K562 (cell line): ENCODE results near the gene LIX1L. TPM values are rescaled to one million over a fixed set of nuclear protein-coding genes. Genes with fewer than 3 reads are reported as not detected.

Experiments
- ATAC-seq: fragments of 200-7000 bp; cut with Tn5 transposase; 3 replicates; pipeline ENCODE4 v1.9.1; 2020; ENCODE audit warnings: moderate library complexity
- BruUV-seq: library from RNA; stranded (reverse); fragments of 400-500 nt; replicated peaks from 2 replicates; lab custom pipeline; 2021; lab: Mats Ljungman, UMichigan
- CTCF ChIA-PET: fragments of 300-600 bp; formaldehyde crosslinking; extraction: SDS; loops from one replicate; lab custom pipeline; 2021; ENCODE audit warnings: low intra/inter-chr PET ratio; lab: Yijun Ruan, JAX
- POLR2A ChIA-PET: fragments of 300-600, 350-650 bp; sonication (Branson Sonifier 250); formaldehyde crosslinking; extraction: SDS; loops from one replicate; lab custom pipeline; 2021; ENCODE audit warnings: antibody characterized with exemption, inconsistent platforms; lab: Yijun Ruan, JAX
- DNase-seq, 4 experiments: peaks; one replicate each; pipeline versions ENCODE4 v3.0.0 to v3.0.0-alpha.2; 2011 to 2018; ENCODE audit warnings: low spot score in 3 of 4, mixed read lengths in 3 of 4; ENCODE audit errors: extremely low read depth in 1 of 4
- FAIRE-seq: peaks from 2 replicates; lab custom pipeline; 2011; peaks lifted over from hg19 to GRCh38; lab: Jason Lieb, UNC
- H2AFZ ChIP-seq: 2 replicates; pipeline ENCODE4 v1.6.0; 2011; ENCODE audit warnings: low read depth, low read length, control low read depth, inconsistent platforms
- H3K27ac ChIP-seq: fragments of 200-600 bp; 3 replicates; pipeline ENCODE4 v1.8.0; 2011; ENCODE audit warnings: low read depth, mild to moderate bottlenecking, control low read depth, inconsistent platforms, low read length, moderate library complexity, mixed read lengths; ENCODE audit errors: extremely low read depth
- H3K27me3 ChIP-seq, 2 experiments: fragments of 300-600 bp in 1 of 2; 2 replicates in 1 of 2; 3 replicates in 1 of 2; pipeline versions ENCODE4 v1.6.0 to v1.8.0; 2011; ENCODE audit warnings: inconsistent platforms in 2 of 2, low read length in 2 of 2, mild to moderate bottlenecking in 1 of 2, mixed read lengths in 1 of 2, moderate library complexity in 1 of 2; ENCODE audit not compliant: control insufficient read depth in 2 of 2, insufficient read depth in 2 of 2
- H3K36me3 ChIP-seq: fragments of 300-600 bp; 3 replicates; pipeline ENCODE4 v1.8.0; 2011; ENCODE audit warnings: mild to moderate bottlenecking, low read length, inconsistent platforms; ENCODE audit not compliant: control insufficient read depth, insufficient read depth
- H3K4me1 ChIP-seq, 2 experiments: fragments of 200-600 bp in 1 of 2; replicated peaks in 1 of 2; 2 replicates in 1 of 2; 3 replicates in 1 of 2; pipeline versions ENCODE4 v1.5.1 to v1.8.0; 2011; ENCODE audit warnings: inconsistent platforms in 2 of 2, low read length in 2 of 2, mild to moderate bottlenecking in 1 of 2, mixed read lengths in 1 of 2, moderate library complexity in 1 of 2; ENCODE audit not compliant: control insufficient read depth in 2 of 2, insufficient read depth in 2 of 2
- H3K4me2 ChIP-seq: 2 replicates; pipeline ENCODE4 v1.6.1; 2011; ENCODE audit warnings: low read length, control low read depth, inconsistent platforms, mixed read lengths; ENCODE audit not compliant: insufficient read depth
- H3K4me3 ChIP-seq: fragments of 200-600 bp; sonication (generic), shearing (Covaris generic); 2 replicates; pipeline ENCODE4 v1.5.1; 2016; ENCODE audit warnings: control low read depth, inconsistent platforms
- H3K79me2 ChIP-seq: fragments of 200-600 bp; 3 replicates; pipeline ENCODE4 v1.8.0; 2011; ENCODE audit warnings: low read length, inconsistent platforms; ENCODE audit not compliant: control insufficient read depth, insufficient read depth
- H3K9ac ChIP-seq, 2 experiments: 2 replicates each; pipeline versions ENCODE4 v1.6.0 to v1.6.1; 2011; ENCODE audit warnings: low read depth in 2 of 2, low read length in 2 of 2, control low read depth in 1 of 2, inconsistent platforms in 1 of 2, mild to moderate bottlenecking in 1 of 2, mixed read lengths in 1 of 2; ENCODE audit not compliant: insufficient read depth in 1 of 2
- H3K9me1 ChIP-seq: one replicate; pipeline ENCODE4 v1.6.0; 2011; ENCODE audit warnings: inconsistent platforms, mild to moderate bottlenecking, low read length, moderate library complexity; ENCODE audit not compliant: control insufficient read depth, insufficient read depth
- H3K9me3 ChIP-seq: replicated peaks from 2 replicates; pipeline ENCODE4 v1.5.1; 2011; ENCODE audit warnings: low read depth, low read length, inconsistent platforms; ENCODE audit not compliant: control insufficient read depth, insufficient read depth
- H4K20me1 ChIP-seq: replicated peaks from 2 replicates; pipeline ENCODE4 v1.6.1; 2011; ENCODE audit warnings: low read length, inconsistent platforms, mixed read lengths; ENCODE audit not compliant: control insufficient read depth, insufficient read depth
- EGR1 ChIP-seq: fragments of 450-650 bp; conservative IDR thresholded peaks from 2 replicates; pipeline ENCODE4 v1.6.1; 2017; ENCODE audit warnings: mild to moderate bottlenecking
- ETV5 ChIP-seq: sonication (generic); formaldehyde crosslinking; IDR thresholded peaks from 2 replicates; pipeline ENCODE4 v1.4.0; 2020; ENCODE audit warnings: low read depth, mild to moderate bottlenecking, missing genetic modification reagents
- HNRNPH1 ChIP-seq: fragments of 200-400 bp; formaldehyde crosslinking; optimal IDR thresholded peaks from 2 replicates; pipeline ENCODE3; 2017; ENCODE audit warnings: low read depth, mild to moderate bottlenecking, low read length, moderate library complexity
- LCOR ChIP-seq: sonication (generic); formaldehyde crosslinking; IDR thresholded peaks from 2 replicates; pipeline ENCODE4 v1.8.0; 2022; ENCODE audit warnings: mild to moderate bottlenecking, missing genetic modification reagents
- MCM3 ChIP-seq: fragments of 450-650 bp; IDR thresholded peaks from 2 replicates; pipeline ENCODE4 v1.6.1; 2016
- RFX1 ChIP-seq: fragments of 450-650 bp; IDR thresholded peaks from 2 replicates; pipeline ENCODE4 v1.6.1; 2016; ENCODE audit warnings: mild to moderate bottlenecking, moderate library complexity
- YY1 ChIP-seq, 3 experiments: IDR thresholded peaks; 2 replicates each; pipeline ENCODE4 v1.6.1; 2011; ENCODE audit warnings: low read length in 2 of 3, mild to moderate bottlenecking in 2 of 3, moderate library complexity in 2 of 3, borderline replicate concordance in 1 of 3, control low read depth in 1 of 3, low read depth in 1 of 3; ENCODE audit not compliant: insufficient read depth in 3 of 3, insufficient replicate concordance in 2 of 3, control insufficient read depth in 1 of 3, insufficient read length in 1 of 3; ENCODE audit errors: extremely low read depth in 1 of 3
- ZNF445 ChIP-seq: fragments of 250-450 bp; sonication (Bioruptor Pico); IDR thresholded peaks from 2 replicates; pipeline ENCODE4 v1.4.0; 2020; ENCODE audit warnings: low read depth, mild to moderate bottlenecking, moderate library complexity
- ZNF586 ChIP-seq: fragments of 450-650 bp; formaldehyde crosslinking; conservative IDR thresholded peaks from 2 replicates; pipeline ENCODE4 v1.4.0; 2020; ENCODE audit warnings: mild to moderate bottlenecking, moderate library complexity
- ZNF778 ChIP-seq: fragments of 450-650 bp; formaldehyde crosslinking; IDR thresholded peaks from 2 replicates; pipeline ENCODE4 v1.4.0; 2020; ENCODE audit warnings: mild to moderate bottlenecking, moderate library complexity
- WGBS: fragments of 100-300 bp; shearing (Covaris generic); methylation state at CpG from one replicate; pipeline ENCODE4 v1.1.6; 2016; ENCODE audit warnings: low coverage, mixed read lengths; ENCODE audit not compliant: insufficient coverage; ENCODE audit errors: missing lambda C conversion rate; 5-methylcytosine and 5-hydroxymethylcytosine counted together
- in situ Hi-C: fragments of 300-500 bp; cut with MboI; formaldehyde crosslinking; loops from 4 replicates; pipeline ENCODE4 v1.15.0; 2018; ENCODE audit warnings: inconsistent platforms, mixed read lengths
- intact Hi-C: fragments of 100-400 bp; cut with micrococcal nuclease; formaldehyde crosslinking; loops from 2 replicates; pipeline ENCODE4 v1.14.2; 2022
- polyA plus RNA-seq, 8 experiments: library from polyadenylated mRNA; depleted of rRNA in 4 of 8; stranded (reverse) in 5 of 8; unstranded in 3 of 8; fragments of >200 nt; fragmentation: Nextera tagmentation in 2 of 8; fragmentation: Illumina TruSeq in 1 of 8; extraction: Ambion mirVana in 2 of 8; extraction: Trizol in 1 of 8; gene quantifications; 2 replicates each; pipeline versions ENCODE4 v1.2.1 to v1.2.3, GENCODE V29; 2011 to 2014; ENCODE audit warnings: inconsistent platforms in 1 of 8, missing spikeins in 1 of 8
- total RNA-seq, 7 experiments: library from RNA; depleted of rRNA in 6 of 7; stranded (reverse); fragments of >200 nt in 6 of 7; fragmentation: Illumina TruSeq in 2 of 7; extraction: Trizol in 2 of 7; gene quantifications; 2 replicates each; pipeline versions ENCODE4 v1.2.1 to v1.2.3, GENCODE V29; 2011 to 2021; ENCODE audit warnings: low replicate concordance in 1 of 7
- TF ChIP-seq, protein P1 (sequence below): sonication (generic); formaldehyde crosslinking; IDR thresholded peaks from 2 replicates; pipeline ENCODE4 v1.8.0; 2022; ENCODE audit warnings: missing genetic modification reagents, mild to moderate bottlenecking, moderate library complexity, borderline replicate concordance
- TF ChIP-seq, protein P2 (sequence below), 3 experiments: IDR thresholded peaks in 2 of 3; conservative IDR thresholded peaks in 1 of 3; 2 replicates each; pipeline ENCODE4 v1.5.1; 2011 to 2012; ENCODE audit warnings: low read length in 3 of 3, mild to moderate bottlenecking in 3 of 3, control low read depth in 2 of 3, improper control_type of control experiment in 1 of 3, inconsistent platforms in 1 of 3, low read depth in 1 of 3, mixed read lengths in 1 of 3, moderate library complexity in 1 of 3; ENCODE audit not compliant: insufficient read depth in 2 of 3

Gene LIX1L
- total and polyA plus RNA-seq, 9 of the 15 experiments (the other 6 are each of a cell fraction or from before 2014, with no cell fraction given) = 4.6 to 26.5 (median 12.5) TPM

DNA sequence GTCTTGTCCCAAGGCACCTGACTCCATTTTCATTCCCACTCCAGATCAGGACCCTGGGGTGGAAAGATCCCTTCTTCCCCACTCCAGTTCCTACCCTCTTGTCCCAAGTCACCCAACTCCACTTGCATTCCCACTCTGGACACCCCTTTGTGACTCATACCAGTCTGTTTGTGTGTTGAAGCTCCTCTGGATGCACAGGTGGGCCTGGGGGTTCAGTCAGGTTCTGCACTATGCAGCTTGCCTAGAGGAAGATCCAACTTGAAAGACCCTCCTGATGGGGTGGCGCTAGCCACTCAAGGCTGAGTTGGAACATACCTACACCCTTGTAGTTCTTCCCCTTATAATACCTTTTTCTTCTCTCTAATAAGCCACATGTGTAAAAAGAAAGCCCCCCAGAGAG, 62.3 kb downstream of the LIX1L start (continued):
- TF ChIP-seq HNRNPH1 = no peak
- no peak for TF ChIP-seq MCM3
- TF ChIP-seq LCOR (CRISPR knock-in tag) = no peak

DNA sequence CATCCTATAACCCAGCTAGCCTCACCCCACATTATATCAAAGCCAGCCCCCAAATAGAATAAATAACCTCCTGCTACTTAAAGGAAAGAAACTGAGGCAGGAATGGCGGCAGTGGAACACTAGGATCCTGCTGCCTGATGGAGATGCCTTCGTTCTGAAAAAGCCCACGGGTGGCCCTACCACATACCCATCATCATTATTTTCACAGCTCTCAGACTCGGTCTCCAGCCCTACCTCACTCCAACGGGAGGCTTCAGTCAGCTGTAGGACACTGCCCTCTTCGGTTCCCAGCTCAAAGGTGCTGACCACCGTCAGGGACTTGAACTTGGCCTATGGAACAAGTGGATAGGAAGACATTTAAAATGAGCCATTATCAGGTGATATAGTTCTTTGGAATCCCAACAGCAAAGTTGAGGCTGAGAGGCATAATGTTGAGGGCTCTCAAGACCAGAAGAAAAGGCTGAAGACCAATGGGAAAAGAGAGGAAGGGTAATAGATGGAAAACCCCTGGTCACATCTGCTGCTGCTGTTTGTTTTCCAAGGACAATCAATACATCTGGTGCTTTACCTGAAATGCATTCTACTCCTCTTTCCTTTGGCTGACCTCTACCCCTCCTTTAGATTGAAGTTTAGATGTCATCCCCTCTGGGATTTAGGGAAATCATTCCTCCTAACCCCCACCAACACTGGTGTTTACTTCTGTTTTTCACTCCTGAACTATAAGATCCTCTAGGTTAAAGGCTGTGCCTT, 64.3 kb downstream of the LIX1L start:
- Histone ChIP-seq H2AFZ (no peak overlapping the region), H3K9me1 (no peaks in the 10 kb centered on the region), H3K4me3 (no peak overlapping the region), H3K79me2 (no peaks in the 10 kb centered on the region), H3K36me3 (no peaks in the 10 kb centered on the region), H4K20me1 (no peaks in the 10 kb centered on the region), H3K4me2 (no peak overlapping the region; the same call in 1 of the 2 replicates), H3K27me3 (no peaks in the 10 kb centered on the region), H3K9ac (no peak overlapping the region), H3K9me3 (no peaks in the 10 kb centered on the region), H3K27ac (no peak overlapping the region), H3K4me1 (peaks cover 15 to 28% of the 10 kb centered on the region in 2 experiments)
- intact Hi-C loops = loop anchor here (2.0 kb wide), 2 partner anchors 49 to 113 kb away; partner anchors contain the start of gene NUDT17
- in situ Hi-C loops = no loop called here
- FAIRE-seq (peak; percentile 61), ATAC-seq (peak; percentile 33; the same call in 1 of the 3 replicates), DNase-seq (no peak)
- POLR2A ChIA-PET = interaction anchor here (0.5 to 2.0 kb wide), 6 partner anchors 9 to 158 kb away, joined by 3 to 11 read pairs (median 3); partner anchors contain the start of gene PIAS3
- no TSS peak for BruUV-seq
- CTCF ChIA-PET = interaction anchor here (1.3 to 2.6 kb wide), 3 partner anchors 17 to 120 kb away, joined by 3 to 32 read pairs (median 7); no protein-coding TSS in a partner anchor
- WGBS = 44% methylated on average over 7 of the region's 7 CpGs
- TF ChIP-seq ZNF778 (CRISPR knock-in tag) = no peak
- no peak for TF ChIP-seq RFX1
- TF ChIP-seq YY1 (IDR thresholded peaks at IDR 0.05; ENCODE audit: borderline replicate concordance in 1 of 3, control insufficient read depth in 1 of 3, extremely low read depth in 1 of 3, insufficient read depth in 3 of 3, insufficient read length in 1 of 3, insufficient replicate concordance in 2 of 3, low read depth in 1 of 3, low read length in 2 of 3) = no peak
- TF ChIP-seq ETV5 (CRISPR knock-in tag) = 0 out of 2 replicates have a peak, but pooled peaks have one; percentile 18
- TF ChIP-seq, protein P1, sequence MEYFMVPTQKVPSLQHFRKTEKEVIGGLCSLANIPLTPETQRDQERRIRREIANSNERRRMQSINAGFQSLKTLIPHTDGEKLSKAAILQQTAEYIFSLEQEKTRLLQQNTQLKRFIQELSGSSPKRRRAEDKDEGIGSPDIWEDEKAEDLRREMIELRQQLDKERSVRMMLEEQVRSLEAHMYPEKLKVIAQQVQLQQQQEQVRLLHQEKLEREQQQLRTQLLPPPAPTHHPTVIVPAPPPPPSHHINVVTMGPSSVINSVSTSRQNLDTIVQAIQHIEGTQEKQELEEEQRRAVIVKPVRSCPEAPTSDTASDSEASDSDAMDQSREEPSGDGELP (CRISPR knock-in tag) = 0 out of 2 replicates have a peak, but pooled peaks have one; percentile 13
- TF ChIP-seq ZNF586 = no peak
- TF ChIP-seq, protein P2, sequence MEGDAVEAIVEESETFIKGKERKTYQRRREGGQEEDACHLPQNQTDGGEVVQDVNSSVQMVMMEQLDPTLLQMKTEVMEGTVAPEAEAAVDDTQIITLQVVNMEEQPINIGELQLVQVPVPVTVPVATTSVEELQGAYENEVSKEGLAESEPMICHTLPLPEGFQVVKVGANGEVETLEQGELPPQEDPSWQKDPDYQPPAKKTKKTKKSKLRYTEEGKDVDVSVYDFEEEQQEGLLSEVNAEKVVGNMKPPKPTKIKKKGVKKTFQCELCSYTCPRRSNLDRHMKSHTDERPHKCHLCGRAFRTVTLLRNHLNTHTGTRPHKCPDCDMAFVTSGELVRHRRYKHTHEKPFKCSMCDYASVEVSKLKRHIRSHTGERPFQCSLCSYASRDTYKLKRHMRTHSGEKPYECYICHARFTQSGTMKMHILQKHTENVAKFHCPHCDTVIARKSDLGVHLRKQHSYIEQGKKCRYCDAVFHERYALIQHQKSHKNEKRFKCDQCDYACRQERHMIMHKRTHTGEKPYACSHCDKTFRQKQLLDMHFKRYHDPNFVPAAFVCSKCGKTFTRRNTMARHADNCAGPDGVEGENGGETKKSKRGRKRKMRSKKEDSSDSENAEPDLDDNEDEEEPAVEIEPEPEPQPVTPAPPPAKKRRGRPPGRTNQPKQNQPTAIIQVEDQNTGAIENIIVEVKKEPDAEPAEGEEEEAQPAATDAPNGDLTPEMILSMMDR (IDR thresholded peaks at IDR 0.05 in 2 of 3, conservative IDR thresholded peaks at IDR 0.05 in 1 of 3; ENCODE audit: insufficient read depth in 2 of 3, low read depth in 1 of 3, low read length in 3 of 3) = peak; percentile 12 to 33 (median 17); a peak in 2 of 6 replicates
- no peak for TF ChIP-seq EGR1
- no peak for TF ChIP-seq ZNF445
